Activated CD4-positive, alpha-beta T cell treated with anti-CD3 and anti-CD28 coated beads, Interleukin-2, Interleukin-6, amounts not matched to agents 100 ng/mL and 50 ng/mL, durations not matched to agents 16 hours and 8 hours (primary cell): ENCODE data around the gene ZRANB1.

Source experiments
- DNase-seq: peaks from one replicate; pipeline ENCODE4 v3.0.0-alpha.2; 2020

ZRANB1 gene

GRCh38 chr10:124996127-124996853, 54.4 kb downstream of the ZRANB1 start:
- no peak for DNase-seq

GRCh38 chr10:124996854-124997215, 54.9 kb downstream of the ZRANB1 start:
- no peak for DNase-seq

- DNase-seq = no peak
These were observed 55.4 kb downstream of the ZRANB1 start for GRCh38 chr10:124997306-124997705.

- DNase-seq = no peak
These were observed 56.1 kb downstream of the ZRANB1 start for GRCh38 chr10:124997771-124998623.

GRCh38 chr10:124998624-124999291, 56.8 kb downstream of the ZRANB1 start:
- DNase-seq = no peak

- no peak for DNase-seq
These were observed 57.8 kb downstream of the ZRANB1 start for GRCh38 chr10:124999433-125000365.

GRCh38 chr10:125000366-125001312, 58.7 kb downstream of the ZRANB1 start:
- no peak for DNase-seq

GRCh38 chr10:125001313-125002046, 59.6 kb downstream of the ZRANB1 start:
- no peak for DNase-seq

- no peak for DNase-seq
These were observed 60.1 kb downstream of the ZRANB1 start for GRCh38 chr10:125002047-125002422.

GRCh38 chr10:125002423-125003145, 60.7 kb downstream of the ZRANB1 start:
- DNase-seq = no peak

GRCh38 chr10:125003146-125003900, 61.4 kb downstream of the ZRANB1 start:
- DNase-seq = no peak

- DNase-seq = no peak
These were observed 62.1 kb downstream of the ZRANB1 start for GRCh38 chr10:125003901-125004467.

- no peak for DNase-seq
These were observed 62.8 kb downstream of the ZRANB1 start for GRCh38 chr10:125004571-125005311.

GRCh38 chr10:125005312-125006187, 63.6 kb downstream of the ZRANB1 start:
- no peak for DNase-seq

GRCh38 chr10:125006188-125006680, 64.3 kb downstream of the ZRANB1 start:
- DNase-seq = no peak

- no peak for DNase-seq
These were observed 65.1 kb downstream of the ZRANB1 start for GRCh38 chr10:125006921-125007426.

GRCh38 chr10:125007436-125007835, 65.5 kb downstream of the ZRANB1 start:
- DNase-seq = no peak
